Astrocyte (in vitro differentiated cells and primary cell): ENCODE results near the gene SMCO1.

Experiments used
- CTCF ChIP-seq: IDR thresholded peaks from 2 replicates; pipeline ENCODE4 v1.5.1; 2011; ENCODE audit warnings: low read depth, mild to moderate bottlenecking, inconsistent platforms, low read length, moderate library complexity; ENCODE audit not compliant: insufficient read depth
- EZH2 ChIP-seq: IDR thresholded peaks from 2 replicates; pipeline ENCODE4 v1.6.1; 2012; ENCODE audit warnings: mild to moderate bottlenecking, low read length, inconsistent platforms; ENCODE audit not compliant: insufficient read depth

- TF ChIP-seq CTCF (no peak), EZH2 (no peak)
Observed at GRCh38 chr3:196501316-196502044, 13.7 kb downstream of the SMCO1 start.
